Measurements from ENCODE around the gene FBH1.

FBH1 gene

GRCh38 chr10:5938291-5938690 lies 48.2 kb downstream of the FBH1 start:
- Histone ChIP-seq H3K79me2 (ENCODE audit: insufficient read depth, low read length) (no peaks in the 10 kb centered on the region), H3K4me2 (ENCODE audit: low read length) (no peak overlapping the region), H4K20me1 (ENCODE audit: insufficient read depth, low read length) (no peaks in the 10 kb centered on the region), H3K27me3 (ENCODE audit: insufficient read depth, low read length) (no peaks in the 10 kb centered on the region), H3K9me2 (ENCODE audit: low read depth, low read length) (no peaks in the 10 kb centered on the region), H3K4me1 (ENCODE audit: insufficient read depth, low read length, severe bottlenecking) (no peaks in the 10 kb centered on the region), H3K36me3 (ENCODE audit: insufficient read depth, low read length) (peaks cover 30% of the 10 kb centered on the region), H3F3A (ENCODE audit: insufficient read depth, low read length) (no peaks in the 10 kb centered on the region), H3K9ac (ENCODE audit: low read length) (no peak overlapping the region), H3K27ac (ENCODE audit: low read depth, low read length, poor library complexity, severe bottlenecking) (no peak overlapping the region), H2AFZ (ENCODE audit: low read length) (no peak overlapping the region), H3K4me3 (ENCODE audit: low read depth, low read length, poor library complexity, severe bottlenecking) (no peak overlapping the region), H3K9me3 (ENCODE audit: low read length) (no peaks in the 10 kb centered on the region)
- TF ChIP-seq EZH2 (IDR thresholded peaks at IDR 0.05; ENCODE audit: borderline replicate concordance, low read length) (no peak), CTCF (IDR thresholded peaks at IDR 0.05; ENCODE audit: low read length) (no peak)

- no peaks in the 10 kb centered on the region for H3K9me3 ChIP-seq (ENCODE audit: low read length)
- H3F3A ChIP-seq (ENCODE audit: insufficient read depth, low read length), result no peaks in the 10 kb centered on the region
- H3K4me3 ChIP-seq (ENCODE audit: low read depth, low read length, poor library complexity, severe bottlenecking), result no peak overlapping the region
- no peaks in the 10 kb centered on the region for H3K9me2 ChIP-seq (ENCODE audit: low read depth, low read length)
- no peak overlapping the region for H3K9ac ChIP-seq (ENCODE audit: low read length)
- H3K27ac ChIP-seq (ENCODE audit: low read depth, low read length, poor library complexity, severe bottlenecking), result no peak overlapping the region
- H3K4me1 ChIP-seq (ENCODE audit: insufficient read depth, low read length, severe bottlenecking), result no peaks in the 10 kb centered on the region
- no peaks in the 10 kb centered on the region for H3K79me2 ChIP-seq (ENCODE audit: insufficient read depth, low read length)
- no peak overlapping the region for H3K4me2 ChIP-seq (ENCODE audit: low read length)
- H3K27me3 ChIP-seq (ENCODE audit: insufficient read depth, low read length), result no peaks in the 10 kb centered on the region
- H2AFZ ChIP-seq (ENCODE audit: low read length), result no peak overlapping the region
- peaks cover 21% of the 10 kb centered on the region for H3K36me3 ChIP-seq (ENCODE audit: insufficient read depth, low read length)
- no peaks in the 10 kb centered on the region for H4K20me1 ChIP-seq (ENCODE audit: insufficient read depth, low read length)
- TF ChIP-seq CTCF (IDR thresholded peaks at IDR 0.05; ENCODE audit: low read length) (no peak), EZH2 (IDR thresholded peaks at IDR 0.05; ENCODE audit: borderline replicate concordance, low read length) (no peak)
These were observed 50.8 kb downstream of the FBH1 start for GRCh38 chr10:5940807-5941218.

- no peak overlapping the region for H3K9ac ChIP-seq (ENCODE audit: low read length)
- H3K4me3 ChIP-seq (ENCODE audit: low read depth, low read length, poor library complexity, severe bottlenecking), result no peak overlapping the region
- H3F3A ChIP-seq (ENCODE audit: insufficient read depth, low read length), result no peaks in the 10 kb centered on the region
- no peaks in the 10 kb centered on the region for H3K4me1 ChIP-seq (ENCODE audit: insufficient read depth, low read length, severe bottlenecking)
- TF ChIP-seq EZH2 (IDR thresholded peaks at IDR 0.05; ENCODE audit: borderline replicate concordance, low read length), result no peak
- TF ChIP-seq CTCF (IDR thresholded peaks at IDR 0.05; ENCODE audit: low read length), result no peak
- H3K79me2 ChIP-seq (ENCODE audit: insufficient read depth, low read length), result no peaks in the 10 kb centered on the region
- H4K20me1 ChIP-seq (ENCODE audit: insufficient read depth, low read length), result no peaks in the 10 kb centered on the region
- H3K9me2 ChIP-seq (ENCODE audit: low read depth, low read length), result no peaks in the 10 kb centered on the region
- H3K36me3 ChIP-seq (ENCODE audit: insufficient read depth, low read length), result peaks cover 15% of the 10 kb centered on the region
- no peak overlapping the region for H3K27ac ChIP-seq (ENCODE audit: low read depth, low read length, poor library complexity, severe bottlenecking)
- no peak overlapping the region for H2AFZ ChIP-seq (ENCODE audit: low read length)
- H3K9me3 ChIP-seq (ENCODE audit: low read length), result no peaks in the 10 kb centered on the region
- H3K4me2 ChIP-seq (ENCODE audit: low read length), result no peak overlapping the region
- no peaks in the 10 kb centered on the region for H3K27me3 ChIP-seq (ENCODE audit: insufficient read depth, low read length)
These were observed 51.5 kb downstream of the FBH1 start for GRCh38 chr10:5941579-5941978.

All from OCI-LY1 (cell line).